HL-60 (cell line): Measurements from ENCODE around the gene TCF3.

Experiments used
- DNase-seq, 2 experiments: peaks; one replicate each; pipeline ENCODE4 v3.0.0-alpha.2; 2010 to 2020; ENCODE audit warnings: low read depth in 1 of 2, low spot score in 1 of 2
- H3K27ac ChIP-seq: fragments of 250-450 bp; sonication (Bioruptor Pico); replicated peaks from 2 replicates; pipeline ENCODE4 v1.5.1; 2020; ENCODE audit warnings: mild to moderate bottlenecking, moderate library complexity
- H3K27me3 ChIP-seq: fragments of 250-450 bp; sonication (Bioruptor Pico); 2 replicates; pipeline ENCODE4 v1.5.1; 2021; ENCODE audit warnings: mild to moderate bottlenecking, moderate library complexity; ENCODE audit not compliant: insufficient read depth, poor library complexity, severe bottlenecking
- H3K4me3 ChIP-seq: replicated peaks from 2 replicates; pipeline ENCODE4 v1.5.1; 2011; ENCODE audit warnings: mild to moderate bottlenecking, control low read depth, low read length; ENCODE audit not compliant: insufficient read depth
- GABPA ChIP-seq: IDR thresholded peaks from 2 replicates; pipeline ENCODE4 v1.6.1; 2012; ENCODE audit warnings: low read depth
- POLR2AphosphoS5 ChIP-seq: IDR thresholded peaks from 2 replicates; pipeline ENCODE4 v1.6.1; 2012; ENCODE audit warnings: low read depth
- SPI1 ChIP-seq: IDR thresholded peaks from 2 replicates; pipeline ENCODE4 v1.6.1; 2012; ENCODE audit warnings: low read depth, mild to moderate bottlenecking, borderline replicate concordance
- TF ChIP-seq, protein P1 (sequence below): IDR thresholded peaks from one replicate; pipeline ENCODE4 v1.5.1; 2011; ENCODE audit warnings: low read length, control low read depth, inconsistent platforms; ENCODE audit not compliant: insufficient read depth
- TF ChIP-seq, protein P2 (sequence below): IDR thresholded peaks from 2 replicates; pipeline ENCODE4 v1.6.1; 2012; ENCODE audit warnings: low read depth; ENCODE audit not compliant: insufficient replicate concordance

TCF3 gene

DNA sequence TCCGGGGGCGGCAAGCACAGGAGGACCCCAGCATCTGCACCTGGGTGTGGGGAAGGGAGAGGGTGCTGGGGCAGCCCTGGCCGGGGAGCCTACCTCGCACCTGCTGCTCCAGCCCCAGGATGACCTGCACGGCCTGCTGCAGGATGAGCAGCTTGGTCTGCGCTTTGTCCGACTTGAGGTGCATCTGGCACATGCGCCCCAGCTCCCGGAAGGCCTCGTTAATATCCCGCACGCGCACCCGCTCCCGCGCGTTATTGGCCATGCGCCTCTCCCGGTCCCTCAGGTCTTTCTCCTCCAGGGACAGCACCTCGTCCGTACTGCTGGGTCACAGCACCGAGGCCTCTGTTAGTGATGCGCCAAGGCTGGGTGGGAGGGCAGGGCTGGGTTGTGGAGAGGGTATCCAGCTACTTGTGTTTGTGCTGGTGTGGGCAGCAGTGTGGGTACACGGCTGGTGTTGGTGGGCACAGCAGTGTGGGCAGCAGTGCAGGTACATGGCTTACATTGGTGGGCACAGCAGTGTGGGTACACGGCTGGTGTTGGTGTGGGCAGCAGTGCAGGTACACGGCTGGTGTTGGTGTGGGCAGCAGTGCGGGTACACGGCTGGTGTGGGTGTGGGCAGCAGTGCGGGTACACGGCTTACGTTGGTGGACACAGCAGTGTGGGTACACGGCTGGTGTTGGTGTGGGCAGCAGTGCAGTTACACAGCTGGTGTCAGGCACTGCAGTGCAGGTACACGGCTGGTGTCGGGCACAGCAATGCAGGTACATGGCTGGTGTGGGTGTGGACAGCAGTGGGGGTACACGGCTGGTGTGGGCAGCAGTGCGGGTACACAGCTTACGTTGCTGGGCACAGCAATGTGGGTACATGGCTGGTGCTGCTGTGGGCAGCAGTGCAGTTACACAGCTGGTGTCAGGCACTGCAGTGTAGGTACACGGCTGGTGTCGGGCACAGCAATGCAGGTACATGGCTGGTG lies 40.0 kb downstream of the TCF3 start:
- H3K4me3 ChIP-seq, result no peak overlapping the region
- TF ChIP-seq, protein P1, sequence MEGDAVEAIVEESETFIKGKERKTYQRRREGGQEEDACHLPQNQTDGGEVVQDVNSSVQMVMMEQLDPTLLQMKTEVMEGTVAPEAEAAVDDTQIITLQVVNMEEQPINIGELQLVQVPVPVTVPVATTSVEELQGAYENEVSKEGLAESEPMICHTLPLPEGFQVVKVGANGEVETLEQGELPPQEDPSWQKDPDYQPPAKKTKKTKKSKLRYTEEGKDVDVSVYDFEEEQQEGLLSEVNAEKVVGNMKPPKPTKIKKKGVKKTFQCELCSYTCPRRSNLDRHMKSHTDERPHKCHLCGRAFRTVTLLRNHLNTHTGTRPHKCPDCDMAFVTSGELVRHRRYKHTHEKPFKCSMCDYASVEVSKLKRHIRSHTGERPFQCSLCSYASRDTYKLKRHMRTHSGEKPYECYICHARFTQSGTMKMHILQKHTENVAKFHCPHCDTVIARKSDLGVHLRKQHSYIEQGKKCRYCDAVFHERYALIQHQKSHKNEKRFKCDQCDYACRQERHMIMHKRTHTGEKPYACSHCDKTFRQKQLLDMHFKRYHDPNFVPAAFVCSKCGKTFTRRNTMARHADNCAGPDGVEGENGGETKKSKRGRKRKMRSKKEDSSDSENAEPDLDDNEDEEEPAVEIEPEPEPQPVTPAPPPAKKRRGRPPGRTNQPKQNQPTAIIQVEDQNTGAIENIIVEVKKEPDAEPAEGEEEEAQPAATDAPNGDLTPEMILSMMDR, result no peak
- TF ChIP-seq SPI1 (no peak), POLR2AphosphoS5 (no peak), GABPA (no peak)
- TF ChIP-seq, protein P2, sequence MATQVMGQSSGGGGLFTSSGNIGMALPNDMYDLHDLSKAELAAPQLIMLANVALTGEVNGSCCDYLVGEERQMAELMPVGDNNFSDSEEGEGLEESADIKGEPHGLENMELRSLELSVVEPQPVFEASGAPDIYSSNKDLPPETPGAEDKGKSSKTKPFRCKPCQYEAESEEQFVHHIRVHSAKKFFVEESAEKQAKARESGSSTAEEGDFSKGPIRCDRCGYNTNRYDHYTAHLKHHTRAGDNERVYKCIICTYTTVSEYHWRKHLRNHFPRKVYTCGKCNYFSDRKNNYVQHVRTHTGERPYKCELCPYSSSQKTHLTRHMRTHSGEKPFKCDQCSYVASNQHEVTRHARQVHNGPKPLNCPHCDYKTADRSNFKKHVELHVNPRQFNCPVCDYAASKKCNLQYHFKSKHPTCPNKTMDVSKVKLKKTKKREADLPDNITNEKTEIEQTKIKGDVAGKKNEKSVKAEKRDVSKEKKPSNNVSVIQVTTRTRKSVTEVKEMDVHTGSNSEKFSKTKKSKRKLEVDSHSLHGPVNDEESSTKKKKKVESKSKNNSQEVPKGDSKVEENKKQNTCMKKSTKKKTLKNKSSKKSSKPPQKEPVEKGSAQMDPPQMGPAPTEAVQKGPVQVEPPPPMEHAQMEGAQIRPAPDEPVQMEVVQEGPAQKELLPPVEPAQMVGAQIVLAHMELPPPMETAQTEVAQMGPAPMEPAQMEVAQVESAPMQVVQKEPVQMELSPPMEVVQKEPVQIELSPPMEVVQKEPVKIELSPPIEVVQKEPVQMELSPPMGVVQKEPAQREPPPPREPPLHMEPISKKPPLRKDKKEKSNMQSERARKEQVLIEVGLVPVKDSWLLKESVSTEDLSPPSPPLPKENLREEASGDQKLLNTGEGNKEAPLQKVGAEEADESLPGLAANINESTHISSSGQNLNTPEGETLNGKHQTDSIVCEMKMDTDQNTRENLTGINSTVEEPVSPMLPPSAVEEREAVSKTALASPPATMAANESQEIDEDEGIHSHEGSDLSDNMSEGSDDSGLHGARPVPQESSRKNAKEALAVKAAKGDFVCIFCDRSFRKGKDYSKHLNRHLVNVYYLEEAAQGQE, result no peak
- no peaks in the 10 kb centered on the region for H3K27me3 ChIP-seq
- peak overlapping the region; percentile 34; the same call in 1 of the 2 replicates for H3K27ac ChIP-seq
- no peak for DNase-seq

DNA sequence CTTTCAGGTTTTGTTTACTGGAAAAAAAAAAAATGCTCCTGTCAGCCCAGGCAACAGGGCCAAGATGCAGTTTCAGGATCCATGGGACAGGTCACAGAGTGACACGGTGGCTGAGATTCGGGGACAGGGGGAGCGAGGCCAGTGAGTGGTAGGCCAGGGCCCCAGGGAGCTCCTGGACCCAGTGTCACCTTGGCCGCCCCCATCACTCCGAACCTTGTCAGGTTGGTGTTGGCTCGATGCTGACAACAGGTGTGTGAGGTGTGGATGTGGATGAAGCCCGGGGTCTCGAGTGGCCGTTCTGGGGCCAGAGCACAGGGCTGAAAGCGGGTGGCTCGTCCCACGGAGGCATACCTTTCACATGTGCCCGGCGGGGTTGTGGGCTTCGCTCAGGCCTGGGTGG lies 41.1 kb downstream of the TCF3 start:
- H3K27ac ChIP-seq, result no peak overlapping the region
- no peak overlapping the region for H3K4me3 ChIP-seq
- H3K27me3 ChIP-seq, result no peaks in the 10 kb centered on the region
- DNase-seq, result no peak
- no peak for TF ChIP-seq GABPA
- TF ChIP-seq, protein P1, result no peak
- no peak for TF ChIP-seq POLR2AphosphoS5
- TF ChIP-seq, protein P2, result no peak
- TF ChIP-seq SPI1, result no peak

DNA sequence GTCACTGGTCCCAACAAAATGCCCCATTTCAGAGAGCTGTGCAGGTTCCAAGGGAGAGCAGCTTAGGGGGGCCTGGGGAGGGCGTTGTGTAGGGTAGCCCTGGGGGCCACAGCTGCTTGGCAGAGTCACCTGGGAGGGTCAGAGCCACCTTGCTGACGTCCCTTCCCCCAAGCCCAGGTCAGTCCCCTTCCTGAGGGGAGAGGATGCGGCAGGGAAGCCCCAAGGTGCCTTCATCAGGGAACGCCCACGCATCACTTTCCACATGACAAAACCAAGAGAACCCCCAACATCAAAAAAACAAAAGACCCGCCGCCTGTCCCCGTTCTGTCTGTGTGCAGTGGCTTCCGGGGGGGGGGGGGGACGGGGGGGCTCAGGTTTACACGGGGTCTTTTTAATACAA lies 41.8 kb downstream of the TCF3 start:
- TF ChIP-seq, protein P1, result no peak
- no peak for TF ChIP-seq POLR2AphosphoS5
- TF ChIP-seq, protein P2, result no peak
- no peak for TF ChIP-seq GABPA
- TF ChIP-seq SPI1, result no peak
- DNase-seq, result no peak
- Histone ChIP-seq H3K27ac (no peak overlapping the region), H3K27me3 (no peaks in the 10 kb centered on the region), H3K4me3 (no peak overlapping the region)
